HFFc6 (cell line): ENCODE measurements around the gene CENPU. TPM values are rescaled to one million over a fixed set of nuclear protein-coding genes. Genes with fewer than 3 reads are reported as not detected.

Experiments used
- DNase-seq: peaks from one replicate; pipeline ENCODE4 v3.0.0-alpha.2; 2018
- H3K27ac Mint-ChIP-seq: 2 replicates; pipeline ENCODE4 v1.8.0; 2020; ENCODE audit warnings: mild to moderate bottlenecking, mixed read lengths
- H3K27me3 Mint-ChIP-seq: 2 replicates; pipeline ENCODE4 v1.8.0; 2021; ENCODE audit warnings: mild to moderate bottlenecking, moderate library complexity, mixed read lengths; ENCODE audit not compliant: insufficient read depth
- H3K36me3 Mint-ChIP-seq: 2 replicates; pipeline ENCODE4 v1.8.0; 2021; ENCODE audit warnings: low read depth, mixed read lengths
- H3K4me1 Mint-ChIP-seq: 2 replicates; pipeline ENCODE4 v1.8.0; 2020; ENCODE audit warnings: low read depth, mixed read lengths
- H3K4me3 Mint-ChIP-seq: 2 replicates; pipeline ENCODE4 v1.8.0; 2020; ENCODE audit warnings: mild to moderate bottlenecking, moderate library complexity, mixed read lengths
- H3K9me3 Mint-ChIP-seq: 2 replicates; pipeline ENCODE4 v1.8.0; 2020; ENCODE audit warnings: mild to moderate bottlenecking, mixed read lengths
- total RNA-seq, 6 experiments: library from RNA; stranded (reverse); fragmentation: NEBNext Ultra II Directional; extraction: Animal tissue kit (Norgen Biotek cat#: 25700); gene quantifications; 2 replicates in 1 of 6; 3 replicates in 5 of 6; pipeline ENCODE4 v1.2.3, GENCODE V29; 2021
- TF ChIP-seq, protein P1 (sequence below): fragments of 200-600 bp; sonication (generic); IDR thresholded peaks from 2 replicates; pipeline ENCODE4 v1.5.0; 2021; ENCODE audit warnings: antibody characterized with exemption, mild to moderate bottlenecking

The CENPU gene
- total RNA-seq, 6 experiments from 2014 or later, result 8.8 to 19.1 (median 17.0) TPM

DNA sequence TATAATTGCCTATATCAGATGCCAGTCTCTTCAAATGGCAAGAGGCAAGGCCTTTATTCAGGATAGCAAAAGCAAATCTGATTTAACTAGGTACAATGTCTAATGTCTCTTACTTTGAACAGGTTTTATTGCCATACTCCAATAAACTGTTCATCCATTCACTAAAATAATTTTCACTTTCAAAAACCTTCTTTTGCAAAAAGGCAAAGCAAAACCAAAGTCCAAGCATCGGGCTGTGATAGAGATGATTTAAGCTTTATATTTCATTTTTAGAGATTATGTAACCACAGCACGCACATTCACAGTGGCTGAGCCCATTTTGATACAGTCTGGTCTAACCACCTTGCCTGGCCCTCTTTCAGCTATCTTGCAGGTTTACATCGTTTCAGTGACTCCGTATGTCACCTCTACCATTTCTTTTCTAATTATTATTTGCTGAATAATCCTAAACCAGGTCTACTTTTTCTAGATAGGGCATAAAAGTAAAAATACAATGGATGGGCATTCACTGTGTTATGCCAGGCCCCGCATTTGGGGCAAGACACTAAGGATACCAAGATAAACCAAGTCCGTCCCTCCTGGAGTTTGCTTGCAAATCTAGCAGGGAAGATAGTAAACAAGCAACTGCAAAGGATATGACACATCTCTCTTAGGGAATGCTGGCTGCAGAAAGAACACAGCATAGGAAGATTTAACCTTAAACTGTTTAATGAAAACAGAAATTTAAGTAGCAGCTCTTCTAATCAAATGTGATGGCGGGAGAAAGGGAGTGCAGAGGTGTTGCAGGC lies 86.4 kb downstream of the CENPU start:
- peak; percentile 37 for DNase-seq
- Mint-ChIP-seq H3K4me1 (peaks cover 64% of the 10 kb centered on the region), H3K9me3 (no peaks in the 10 kb centered on the region), H3K4me3 (peak overlapping the region; percentile 94), H3K36me3 (peaks cover 17% of the 10 kb centered on the region), H3K27me3 (peaks cover 2% of the 10 kb centered on the region), H3K27ac (peak overlapping the region; percentile 80)
- TF ChIP-seq, protein P1, sequence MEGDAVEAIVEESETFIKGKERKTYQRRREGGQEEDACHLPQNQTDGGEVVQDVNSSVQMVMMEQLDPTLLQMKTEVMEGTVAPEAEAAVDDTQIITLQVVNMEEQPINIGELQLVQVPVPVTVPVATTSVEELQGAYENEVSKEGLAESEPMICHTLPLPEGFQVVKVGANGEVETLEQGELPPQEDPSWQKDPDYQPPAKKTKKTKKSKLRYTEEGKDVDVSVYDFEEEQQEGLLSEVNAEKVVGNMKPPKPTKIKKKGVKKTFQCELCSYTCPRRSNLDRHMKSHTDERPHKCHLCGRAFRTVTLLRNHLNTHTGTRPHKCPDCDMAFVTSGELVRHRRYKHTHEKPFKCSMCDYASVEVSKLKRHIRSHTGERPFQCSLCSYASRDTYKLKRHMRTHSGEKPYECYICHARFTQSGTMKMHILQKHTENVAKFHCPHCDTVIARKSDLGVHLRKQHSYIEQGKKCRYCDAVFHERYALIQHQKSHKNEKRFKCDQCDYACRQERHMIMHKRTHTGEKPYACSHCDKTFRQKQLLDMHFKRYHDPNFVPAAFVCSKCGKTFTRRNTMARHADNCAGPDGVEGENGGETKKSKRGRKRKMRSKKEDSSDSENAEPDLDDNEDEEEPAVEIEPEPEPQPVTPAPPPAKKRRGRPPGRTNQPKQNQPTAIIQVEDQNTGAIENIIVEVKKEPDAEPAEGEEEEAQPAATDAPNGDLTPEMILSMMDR, result no peak

DNA sequence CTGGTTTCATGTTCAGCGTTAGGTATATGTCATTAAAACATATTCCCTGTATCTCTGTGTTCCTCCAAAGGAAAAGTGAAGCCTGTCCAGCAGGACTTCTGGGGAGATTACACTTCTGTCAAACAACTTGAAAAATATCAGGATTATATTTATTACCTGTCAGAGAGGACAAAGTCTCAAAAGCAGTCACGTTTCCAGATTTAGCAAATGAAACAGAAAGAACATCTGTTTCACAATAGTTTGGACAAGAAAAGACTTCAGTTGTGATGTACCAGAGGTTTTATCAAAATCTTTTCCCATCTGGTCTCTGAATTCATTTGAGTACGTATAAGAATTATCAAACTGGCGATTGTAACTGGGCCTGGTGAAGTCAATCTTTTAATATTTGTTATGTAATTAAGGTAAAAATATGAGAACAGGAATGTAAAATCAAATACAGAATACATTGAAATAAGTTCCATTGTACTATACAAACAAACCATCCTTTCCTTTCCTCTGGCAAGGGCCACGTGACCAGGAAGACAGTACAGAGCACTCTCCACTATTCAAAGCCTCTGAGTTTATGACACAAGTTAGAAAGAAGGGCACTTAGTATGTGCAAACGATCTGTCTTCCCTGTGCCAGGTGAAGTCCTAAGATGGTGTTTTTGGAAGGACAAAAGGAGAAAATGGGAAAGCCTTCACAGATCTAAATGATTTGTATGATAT lies 87.8 kb downstream of the CENPU start:
- TF ChIP-seq, protein P1, result no peak
- H3K4me3 Mint-ChIP-seq, result peak overlapping the region; percentile 94; the same call in 1 of the 2 replicates
- peaks cover 2% of the 10 kb centered on the region for H3K27me3 Mint-ChIP-seq
- DNase-seq, result no peak
- H3K27ac Mint-ChIP-seq, result peak overlapping the region; percentile 45
- H3K4me1 Mint-ChIP-seq, result peaks cover 60% of the 10 kb centered on the region
- no peaks in the 10 kb centered on the region for H3K9me3 Mint-ChIP-seq
- peaks cover 21% of the 10 kb centered on the region for H3K36me3 Mint-ChIP-seq

DNA sequence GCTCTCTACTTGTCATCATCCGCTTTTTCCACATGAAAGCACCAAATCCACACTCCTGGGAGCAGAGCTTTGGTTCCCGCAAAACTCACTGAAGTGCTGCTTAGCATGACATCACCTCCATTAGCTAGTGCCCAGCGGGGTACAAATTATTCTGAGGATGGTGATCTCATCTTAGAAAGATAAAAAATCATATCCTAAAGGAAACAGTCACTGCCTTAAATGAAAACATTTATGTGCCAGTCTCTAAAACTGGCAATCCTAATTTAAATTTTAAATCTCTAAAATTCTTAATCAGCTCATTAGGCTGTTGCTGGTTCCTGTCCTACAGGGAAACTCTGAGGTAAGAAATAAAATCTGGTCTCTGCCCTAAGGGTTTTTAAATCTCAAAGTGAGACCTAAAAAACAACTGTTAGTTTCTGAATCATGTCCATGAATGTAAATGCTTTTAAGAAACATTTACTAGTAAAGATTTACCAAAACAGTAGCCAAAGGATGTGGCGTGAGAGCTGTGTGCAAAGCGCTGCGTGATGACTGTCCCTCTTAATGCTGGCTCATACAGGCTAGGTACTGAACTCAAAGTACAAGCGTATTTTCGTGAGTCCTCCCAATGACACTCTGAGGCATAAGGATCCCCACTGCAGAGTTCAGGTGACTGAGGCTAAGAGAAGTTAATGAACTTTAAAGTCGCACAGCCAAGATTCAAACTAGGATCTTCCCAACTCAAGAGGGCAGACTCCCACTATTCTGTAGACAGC lies 89.2 kb downstream of the CENPU start:
- Mint-ChIP-seq H3K27ac (peak overlapping the region; percentile 62), H3K4me3 (no peak overlapping the region), H3K27me3 (peaks cover 2% of the 10 kb centered on the region), H3K4me1 (peaks cover 48% of the 10 kb centered on the region), H3K36me3 (peaks cover 28% of the 10 kb centered on the region), H3K9me3 (no peaks in the 10 kb centered on the region)
- TF ChIP-seq, protein P1, result 0 out of 2 replicates have a peak, but pooled peaks have one; percentile 13
- peak; percentile 24 for DNase-seq

Other genes with a start within 250 kb of the CENPU start
- gene CASP3, start 84.6 kb downstream of the CENPU start, total RNA-seq, result 10 to 100 TPM; 25.8 to 31.6 (median 26.5) TPM
- gene PRIMPOL, start 84.4 kb downstream of the CENPU start, total RNA-seq, result 10 to 100 TPM in 4 of 6 experiments, 1 to 10 TPM in 2; 9.0 to 11.3 (median 10.8) TPM
- 10 to 100 TPM; 21.7 to 24.0 (median 22.9) TPM for gene ACSL1, start 91.9 kb upstream of the CENPU start, total RNA-seq